Myocyte (in vitro differentiated cells): Measurements from ENCODE around the gene KMT2B. TPM values are rescaled to one million over a fixed set of nuclear protein-coding genes. Genes with fewer than 3 reads are reported as not detected.

Source experiments
- DNase-seq: peaks from one replicate; pipeline ENCODE4 v3.0.0-alpha.2; 2012; ENCODE audit warnings: low read depth
- total RNA-seq: library from RNA; depleted of rRNA; stranded (reverse); fragments of >200 nt; gene quantifications from 2 replicates; pipeline ENCODE4 v1.2.3, GENCODE V29; 2014

Gene KMT2B
- total RNA-seq, 1 donor from 2014 or later, result 11.1 TPM

- DNase-seq, result peak; percentile 98
Measured at GRCh38 chr19:35740423-35741202, 22.8 kb downstream of the KMT2B start.

- DNase-seq, result peak; percentile 34
Measured at GRCh38 chr19:35741203-35741515, 23.4 kb downstream of the KMT2B start.

GRCh38 chr19:35742121-35742724, 24.4 kb downstream of the KMT2B start, which contains the start of gene IGFLR1:
TSS of gene IGFLR1 (minus strand) at chr19:35742452. CDS start at chr19:35741180, 1,272 bp downstream.
- no peak for DNase-seq

GRCh38 chr19:35743640-35744429, 26.0 kb downstream of the KMT2B start:
- no peak for DNase-seq

GRCh38 chr19:35744430-35745327, 26.9 kb downstream of the KMT2B start:
- peak; percentile 98 for DNase-seq

GRCh38 chr19:35745328-35746086, 27.7 kb downstream of the KMT2B start, which contains the start of the genes PSENEN and U2AF1L4:
TSS of gene PSENEN (plus strand) at chr19:35745651. CDS start at chr19:35745931, 280 bp downstream.
TSS of gene U2AF1L4 (minus strand) at chr19:35745418. CDS start at chr19:35745391, 27 bp downstream.
- peak; percentile 99 for DNase-seq

GRCh38 chr19:35746087-35746462, 28.3 kb downstream of the KMT2B start:
- DNase-seq, result no peak

GRCh38 chr19:35746531-35746930, 28.7 kb downstream of the KMT2B start:
- no peak for DNase-seq

- peak; percentile 100 for DNase-seq
Measured at GRCh38 chr19:35748106-35749020, 30.6 kb downstream of the KMT2B start, which contains the start of gene LIN37. TSS of gene LIN37 (plus strand) at chr19:35748576. CDS start at chr19:35748725, 149 bp downstream.

- no peak for DNase-seq
Measured at GRCh38 chr19:35750167-35750566, 32.4 kb downstream of the KMT2B start.

- DNase-seq, result no peak
Measured at GRCh38 chr19:35751839-35752745, 34.3 kb downstream of the KMT2B start.

- no peak for DNase-seq
Measured at GRCh38 chr19:35752746-35753350, 35.0 kb downstream of the KMT2B start.

- DNase-seq, result no peak
Measured at GRCh38 chr19:35753634-35754369, 36.0 kb downstream of the KMT2B start.

GRCh38 chr19:35754370-35755130, 36.7 kb downstream of the KMT2B start:
- DNase-seq, result no peak

GRCh38 chr19:35755131-35755549, 37.3 kb downstream of the KMT2B start:
- no peak for DNase-seq
